Cardiac septum (tissue), 1 donor: Measurements from ENCODE around the gene TOR1AIP2. TPM values are rescaled to one million over a fixed set of nuclear protein-coding genes. Genes with fewer than 3 reads are reported as not detected.

Experiments
- DNase-seq: peaks from one replicate; pipeline ENCODE4 v3.0.0-alpha.2; 2020; ENCODE audit warnings: low spot score
- intact Hi-C: fragments of 100-400 bp; cut with DNase I; formaldehyde crosslinking; loops from one replicate; pipeline ENCODE4 v1.14.0; 2022
- total RNA-seq: library from RNA; stranded (reverse); fragmentation: NEBNext Ultra II Directional; extraction: Animal tissue kit (Norgen Biotek cat#: 25700); gene quantifications from one replicate; pipeline ENCODE4 v1.2.1, GENCODE V29; 2021
- donor health status: DM: no; HTN: no; CAD: no.

Gene TOR1AIP2
- total RNA-seq, 1 donor from 2014 or later = 45.5 TPM

- no peak for DNase-seq
- intact Hi-C loops = no loop called here
Observed at GRCh38 chr1:179831852-179832699, 45.5 kb downstream of the TOR1AIP2 start.

DNA sequence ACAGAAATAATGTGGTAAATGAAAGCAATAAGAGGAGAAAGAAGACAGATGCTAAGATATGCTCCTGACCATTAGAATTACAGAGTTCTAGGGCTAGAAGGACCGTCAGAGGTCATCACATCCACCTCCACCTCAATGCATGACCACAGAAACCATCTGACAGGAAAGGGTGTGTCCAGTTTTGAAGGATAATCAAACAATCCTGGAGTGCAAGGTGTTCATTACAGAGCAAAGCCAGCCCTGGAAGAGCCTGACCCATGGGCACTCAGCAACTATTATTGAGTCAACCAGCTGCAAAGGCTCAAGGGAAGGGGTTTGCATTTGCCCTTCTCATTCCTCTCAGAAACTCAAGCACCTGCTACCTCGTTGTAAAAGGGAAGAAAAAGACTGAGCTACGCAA is 46.4 kb downstream of the TOR1AIP2 start:
- intact Hi-C loops = no loop called here
- no peak for DNase-seq

DNA sequence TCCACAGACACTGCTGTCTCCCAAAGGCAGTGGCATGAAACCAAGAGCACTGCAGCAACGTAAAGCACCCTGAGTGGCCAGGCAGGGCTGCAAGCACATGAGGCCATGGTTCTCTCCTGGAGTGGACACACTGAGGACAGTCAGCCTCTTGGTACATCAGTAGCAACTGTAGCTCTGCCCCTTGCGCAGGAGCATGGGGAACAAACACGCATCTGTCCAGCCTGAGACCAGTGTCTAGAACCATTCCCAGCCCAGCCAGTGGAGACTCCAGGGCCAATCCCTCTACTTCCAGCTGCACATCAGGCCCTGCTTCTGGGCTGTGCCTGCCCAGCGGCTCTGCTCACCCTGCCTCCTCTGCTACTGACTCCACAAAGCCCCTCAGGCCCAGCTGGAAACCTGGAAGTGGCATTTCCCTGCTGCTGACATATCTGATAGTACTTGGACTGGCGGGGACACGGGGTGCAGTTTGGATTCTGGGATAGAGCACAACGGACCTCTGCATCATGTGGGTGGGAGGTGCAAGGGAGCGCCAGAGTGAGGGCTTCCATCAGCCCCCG is 49.0 kb downstream of the TOR1AIP2 start:
- DNase-seq = no peak
- intact Hi-C loops = no loop called here

GRCh38 chr1:179826626-179827280 is 50.9 kb downstream of the TOR1AIP2 start:
- intact Hi-C loops = no loop called here
- no peak for DNase-seq

DNA sequence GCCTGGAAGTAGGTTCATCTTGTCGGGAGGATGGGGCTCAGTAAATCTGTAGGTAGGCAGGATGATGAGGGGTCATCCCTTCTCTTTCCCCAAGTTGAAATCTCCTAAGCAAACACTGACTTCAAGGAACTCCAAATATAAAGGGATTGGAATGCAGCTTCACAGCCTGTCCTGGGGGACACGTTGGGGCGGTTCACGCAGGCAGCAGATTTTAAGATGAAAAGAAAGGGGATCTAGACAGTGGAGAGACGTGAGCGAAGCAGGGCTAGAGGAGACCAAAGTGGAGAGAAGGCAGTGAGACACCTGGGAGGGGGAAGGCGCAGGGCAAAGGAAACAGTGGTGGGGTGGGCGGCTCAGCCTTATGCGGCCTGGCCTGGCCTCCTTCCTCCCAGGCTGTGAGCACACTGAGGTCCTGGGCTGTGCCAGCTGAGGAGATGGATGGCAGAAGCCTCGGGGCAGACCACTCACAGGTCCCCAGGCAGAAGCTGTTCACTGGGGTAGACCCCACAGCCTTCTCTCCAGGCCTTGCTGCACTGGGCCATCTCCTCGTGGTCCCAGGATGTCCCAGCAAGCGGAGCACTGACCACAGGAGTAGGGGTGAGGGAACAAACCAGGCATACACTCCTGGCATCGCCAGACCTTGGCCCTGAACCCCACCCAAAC is 51.7 kb downstream of the TOR1AIP2 start:
- DNase-seq = no peak
- intact Hi-C loops = no loop called here

DNA sequence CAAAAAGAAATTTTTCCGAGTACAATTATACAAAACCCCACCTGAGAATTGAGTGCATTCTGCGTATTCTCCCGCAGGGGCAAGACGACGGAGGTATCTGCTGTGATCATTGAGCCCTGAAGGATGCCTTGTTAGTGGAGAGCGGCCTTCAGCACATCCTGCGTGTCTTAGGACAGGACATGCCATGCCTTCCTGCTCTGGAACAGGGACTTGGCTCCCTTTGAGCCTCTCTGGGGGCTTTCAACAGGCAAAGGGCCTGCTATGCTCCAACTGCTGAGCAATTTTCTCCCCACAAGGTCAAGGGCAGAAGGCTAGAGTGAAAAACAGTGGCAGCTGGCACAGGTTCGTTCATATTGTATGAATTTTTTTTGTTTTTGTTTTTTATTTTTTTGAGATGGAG is 52.4 kb downstream of the TOR1AIP2 start:
- no peak for DNase-seq
- intact Hi-C loops = no loop called here

DNA sequence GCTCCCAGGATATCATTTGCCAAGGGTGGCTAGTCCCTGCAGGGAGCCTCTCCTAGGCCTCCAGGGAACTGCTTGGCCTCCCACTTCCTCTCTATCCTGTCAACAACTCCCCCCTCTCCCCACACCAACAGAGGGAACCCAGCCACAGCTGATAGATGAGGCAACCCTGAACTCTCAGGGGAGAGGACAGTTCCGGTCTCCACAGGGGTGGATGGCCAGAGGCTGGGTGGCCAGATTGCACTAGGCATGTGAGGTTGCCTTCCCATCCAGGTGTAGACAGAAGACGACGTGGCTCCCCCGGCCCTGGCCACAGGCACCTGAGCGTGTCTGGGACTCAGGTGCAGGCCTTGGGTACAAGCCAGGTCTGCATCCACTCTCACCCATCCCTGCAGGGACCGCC is 53.3 kb downstream of the TOR1AIP2 start:
- intact Hi-C loops = no loop called here
- DNase-seq = no peak

GRCh38 chr1:179823693-179824092 is 53.9 kb downstream of the TOR1AIP2 start:
- intact Hi-C loops = no loop called here
- no peak for DNase-seq

DNA sequence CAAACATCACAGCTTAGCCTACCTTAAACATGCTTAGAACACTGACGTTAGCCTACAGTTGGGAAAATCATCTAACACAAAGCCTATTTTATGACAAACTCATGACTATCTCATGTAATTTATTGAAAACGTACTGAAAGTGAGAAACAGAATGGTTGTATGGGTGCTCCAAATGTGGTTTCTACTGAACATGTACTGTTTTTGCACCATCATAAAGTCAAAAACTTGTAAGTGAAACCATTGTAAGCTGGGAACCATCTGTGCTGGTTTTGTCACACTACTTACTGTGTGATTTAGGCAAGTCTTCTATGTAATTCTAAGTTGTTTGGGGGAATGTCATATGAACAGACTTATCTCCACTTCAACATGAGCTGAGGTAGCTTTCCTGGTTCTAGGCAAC is 55.5 kb downstream of the TOR1AIP2 start:
- no peak for DNase-seq
- intact Hi-C loops = no loop called here

DNA sequence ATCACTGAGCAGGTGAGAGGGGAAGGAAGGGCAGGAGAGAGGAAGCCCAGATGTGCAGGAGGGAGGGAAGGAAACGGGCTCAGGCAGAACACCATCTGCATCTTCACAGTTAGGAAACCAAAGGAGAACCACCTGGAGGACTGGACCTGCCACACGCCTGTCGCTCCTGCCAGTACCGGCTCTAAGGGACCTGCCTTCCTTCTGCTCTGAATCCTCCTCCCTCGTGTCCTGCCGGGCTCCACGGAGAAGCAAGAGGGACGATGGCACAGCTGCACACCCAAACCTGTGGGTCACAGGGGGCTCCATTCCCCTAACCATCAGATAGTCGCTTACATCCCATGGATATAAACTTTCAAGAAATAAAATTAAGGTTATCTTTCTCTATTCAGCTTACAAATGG is 56.1 kb downstream of the TOR1AIP2 start:
- peak; percentile 59 for DNase-seq
- intact Hi-C loops = no loop called here

DNA sequence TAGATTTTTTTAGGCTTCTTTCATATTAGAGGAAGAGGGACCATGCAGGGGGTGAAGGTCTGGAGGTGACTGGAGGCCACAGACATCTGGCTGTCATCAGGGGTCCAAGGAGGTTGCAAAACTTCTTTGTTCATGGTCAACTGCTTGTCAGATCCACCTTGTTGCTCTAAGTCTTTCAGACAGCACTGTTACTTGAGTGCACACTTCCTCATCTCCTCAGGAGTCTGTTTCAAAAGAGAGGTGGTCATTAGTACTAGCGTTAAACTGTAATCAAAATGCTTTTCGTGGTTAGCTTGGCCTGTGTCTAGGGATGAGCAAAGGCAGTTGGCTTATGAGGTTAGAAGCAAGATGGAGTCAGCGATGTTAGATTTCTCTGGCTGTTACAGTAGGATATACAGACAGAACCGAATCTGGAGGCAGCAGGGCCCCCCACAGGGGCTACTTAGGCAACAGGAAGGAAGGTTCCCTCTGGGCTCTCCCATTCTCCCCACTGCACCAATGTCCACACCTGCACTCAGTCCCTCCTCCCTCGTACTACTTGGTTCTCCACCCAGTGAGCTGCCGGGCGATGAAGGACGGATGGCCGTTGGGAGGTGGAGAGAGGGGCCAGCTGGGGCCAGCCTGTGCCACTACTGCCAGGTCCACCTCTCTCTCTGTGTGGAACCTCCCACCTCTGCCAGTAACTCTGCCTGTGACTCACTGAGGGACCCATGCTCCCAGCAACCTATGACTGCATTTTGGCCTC is 57.2 kb downstream of the TOR1AIP2 start:
- intact Hi-C loops = no loop called here
- DNase-seq = peak; percentile 56

DNA sequence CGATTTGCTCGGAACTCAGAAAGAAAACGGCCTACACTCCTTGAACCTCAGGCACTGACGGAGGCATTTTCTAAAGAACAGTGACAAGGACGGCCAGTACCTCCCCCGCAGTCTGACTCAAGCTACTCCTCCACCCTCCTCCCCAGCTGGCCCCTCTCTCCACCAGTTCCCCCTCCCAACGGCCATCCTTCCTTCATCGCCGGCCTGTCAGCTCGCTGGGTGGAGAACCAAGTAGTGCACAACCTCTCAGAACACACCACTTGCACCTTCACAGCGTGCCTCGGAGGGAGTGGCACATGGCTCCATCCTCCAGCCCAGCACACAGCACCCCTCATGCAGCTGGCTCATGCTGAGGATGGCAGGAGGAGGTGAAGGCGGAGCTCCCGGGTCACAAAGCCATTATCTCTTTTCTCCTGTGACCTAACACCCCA is 58.8 kb downstream of the TOR1AIP2 start:
- DNase-seq = no peak
- intact Hi-C loops = loop anchor here (5.0 kb wide), 1 partner anchor 134 kb away; the partner anchor contains the start of gene CEP350

DNA sequence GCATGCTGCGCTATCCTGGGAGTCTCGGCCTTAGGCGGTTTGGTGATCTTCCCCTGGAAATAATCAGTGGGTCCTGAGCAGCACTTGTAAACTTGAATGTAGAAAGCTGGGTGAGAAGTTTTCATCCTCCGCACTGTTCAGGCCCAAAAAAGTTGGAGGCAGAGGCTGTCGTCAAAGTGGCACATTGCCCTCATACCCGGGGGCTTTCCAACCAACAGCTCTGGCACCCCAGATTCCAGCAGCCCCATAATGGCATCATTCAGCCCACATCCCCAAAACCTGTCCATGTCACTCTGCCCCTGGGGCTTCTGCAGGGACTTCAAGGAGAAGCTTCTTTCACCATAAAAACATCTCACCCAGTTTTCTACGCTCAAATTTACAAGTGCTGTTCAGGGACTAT is 59.3 kb downstream of the TOR1AIP2 start:
- DNase-seq = no peak
- intact Hi-C loops = loop anchor here (5.0 kb wide), 1 partner anchor 134 kb away; the partner anchor contains the start of gene CEP350

- intact Hi-C loops = loop anchor here (5.0 kb wide), 1 partner anchor 135 kb away; the partner anchor contains the start of gene CEP350
- no peak for DNase-seq
Observed at GRCh38 chr1:179817789-179818188, 59.8 kb downstream of the TOR1AIP2 start.

DNA sequence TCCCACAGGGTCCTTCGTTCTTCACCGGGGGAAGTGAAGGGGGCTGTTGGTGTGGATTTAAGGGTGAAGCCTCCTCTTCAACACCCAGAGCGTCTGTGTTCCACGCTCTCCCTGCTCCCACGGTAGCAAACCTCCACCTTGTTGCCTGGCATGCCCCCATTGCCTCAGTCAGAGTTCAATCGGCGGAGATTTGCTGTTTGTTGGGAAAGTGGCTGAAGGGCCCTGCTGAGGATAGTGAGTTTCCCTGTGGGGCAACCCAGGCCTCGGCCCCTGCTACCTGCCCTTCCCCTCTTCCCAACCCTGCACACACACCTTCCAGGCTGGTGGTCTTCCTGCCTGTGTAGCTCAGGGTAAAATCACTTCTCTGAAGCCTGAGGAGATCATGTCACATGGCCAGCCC is 60.5 kb downstream of the TOR1AIP2 start:
- intact Hi-C loops = loop anchor here (5.0 kb wide), 1 partner anchor 135 kb away; the partner anchor contains the start of gene CEP350
- no peak for DNase-seq

- intact Hi-C loops = loop anchor here (5.0 kb wide), 1 partner anchor 136 kb away; the partner anchor contains the start of gene CEP350
- DNase-seq = no peak
Observed at GRCh38 chr1:179816196-179816960, 61.2 kb downstream of the TOR1AIP2 start.

DNA sequence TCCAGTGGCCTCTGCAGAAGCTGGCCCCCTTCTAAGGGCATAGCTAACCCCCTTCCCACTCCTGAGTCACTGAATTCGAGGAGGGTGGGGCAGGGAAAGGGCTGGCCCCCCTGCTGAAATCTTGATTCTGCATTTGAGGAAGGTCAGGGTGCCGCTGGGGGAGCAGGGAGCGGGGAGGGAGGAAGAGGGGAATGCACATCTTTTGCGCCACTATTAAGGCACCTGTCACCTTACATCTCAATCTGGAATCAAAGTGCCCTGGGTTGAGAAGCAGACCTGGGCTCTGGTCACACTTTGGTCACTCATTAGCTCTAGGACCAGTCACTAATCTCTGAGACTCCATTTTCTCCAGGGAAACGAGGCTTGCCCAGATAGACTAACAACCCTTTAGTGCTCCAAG is 62.0 kb downstream of the TOR1AIP2 start:
- no peak for DNase-seq
- intact Hi-C loops = loop anchor here (5.0 kb wide), 1 partner anchor 137 kb away; the partner anchor contains the start of gene CEP350

- no peak for DNase-seq
- intact Hi-C loops = no loop called here
Observed at GRCh38 chr1:179814546-179814838, 63.1 kb downstream of the TOR1AIP2 start.
